ENCODE data around the gene PEX11A. TPM values are rescaled to one million over a fixed set of nuclear protein-coding genes. Genes with fewer than 3 reads are reported as not detected.
A peak's percentile ranks its signal among the peaks of the same experiment; 100 is the strongest.
"Not testable (repeated sequence)": the region's sequence is repeated elsewhere in the genome, so short reads cannot be mapped to it uniquely, and the experiment has no call there.

Gene PEX11A
- 1 to 10 TPM; 3.0 to 7.0 (median 4.9) TPM for polyA plus RNA-seq (ENCODE audit: insufficient read length in 10 of 10)
- long read RNA-seq, donor 1 = 0 reads
- long read RNA-seq, donor 2, partial matches to known transcripts = 0 of 1 reads
- long read RNA-seq, donor 2, other reads (novel, unspliced or antisense) = 0 of 1 reads
- long read RNA-seq, donor 3 = 0 reads
- long read RNA-seq, donor 4, partial matches to known transcripts = 0 of 2 reads
- long read RNA-seq, donor 4, other reads (novel, unspliced or antisense) = 0 of 2 reads
- long read RNA-seq, donor 5, partial matches to known transcripts = 0 of 2 reads
- long read RNA-seq, donor 5, other reads (novel, unspliced or antisense) = 0 of 2 reads
- long read RNA-seq, donor 6, partial matches to known transcripts = 0 of 1 reads
- long read RNA-seq, donor 6, other reads (novel, unspliced or antisense) = 0 of 1 reads
- long read RNA-seq, donor 7 = 0 reads
- long read RNA-seq, donor 8, partial matches to known transcripts = 0 of 2 reads
- long read RNA-seq, donor 8, other reads (novel, unspliced or antisense) = 0 of 2 reads
- long read RNA-seq, donor 9, partial matches to known transcripts = 0 of 1 reads
- long read RNA-seq, donor 9, other reads (novel, unspliced or antisense) = 0 of 1 reads

GRCh38 chr15:89690276-89691218 lies at the start of gene PEX11A, which contains the start of gene WDR93:
TSS of gene PEX11A (minus strand) at chr15:89690754. CDS start at chr15:89690632, 122 bp downstream.
TSS of gene WDR93 (plus strand) at chr15:89690811. CDS start at chr15:89701747, 10,936 bp downstream.
- peak; percentile 59 to 83 (median 73) for DNase-seq

GRCh38 chr15:89740137-89740536 lies 49.6 kb upstream of the PEX11A start:
- peak; percentile 62 to 82 (median 72) for DNase-seq

GRCh38 chr15:89735773-89736172 lies 45.2 kb upstream of the PEX11A start:
- DNase-seq = no peak

GRCh38 chr15:89732451-89733172 lies 42.1 kb upstream of the PEX11A start:
- peak in 1 of 3 donors; percentile 37 for DNase-seq

- DNase-seq = no peak
Measured at GRCh38 chr15:89731275-89731674, 40.7 kb upstream of the PEX11A start.

GRCh38 chr15:89728254-89728653 lies 37.7 kb upstream of the PEX11A start:
- no peak for DNase-seq

GRCh38 chr15:89725064-89725463 lies 34.5 kb upstream of the PEX11A start:
- no peak for DNase-seq

GRCh38 chr15:89724621-89725020 lies 34.1 kb upstream of the PEX11A start:
- no peak for DNase-seq

- DNase-seq = no peak
Measured at GRCh38 chr15:89723031-89723430, 32.5 kb upstream of the PEX11A start.

GRCh38 chr15:89714775-89715174 lies 24.2 kb upstream of the PEX11A start:
- no peak for DNase-seq

GRCh38 chr15:89707577-89707976 lies 17.0 kb upstream of the PEX11A start:
- DNase-seq = no peak

- DNase-seq = peak in 1 of 3 donors; percentile 16
Measured at GRCh38 chr15:89704411-89704810, 13.9 kb upstream of the PEX11A start.

GRCh38 chr15:89695198-89695597 lies 4.6 kb upstream of the PEX11A start:
- DNase-seq = no peak

GRCh38 chr15:89693696-89694095 lies 3.1 kb upstream of the PEX11A start:
- DNase-seq = no peak

GRCh38 chr15:89693091-89693490 lies 2.5 kb upstream of the PEX11A start:
- DNase-seq = no peak

GRCh38 chr15:89689930-89690275 lies 651 bp downstream of the PEX11A start:
- not testable (repeated sequence) for DNase-seq

- no peak for DNase-seq
Measured at GRCh38 chr15:89686522-89686921, 4.0 kb downstream of the PEX11A start.

GRCh38 chr15:89685995-89686394 lies 4.6 kb downstream of the PEX11A start:
- DNase-seq = no peak

- DNase-seq = no peak
Measured at GRCh38 chr15:89681146-89681545, 9.4 kb downstream of the PEX11A start.

GRCh38 chr15:89680282-89680873 lies 10.2 kb downstream of the PEX11A start:
- peak in 2 of 3 donors; percentile 17 to 36 for DNase-seq

GRCh38 chr15:89679212-89679611 lies 11.3 kb downstream of the PEX11A start, which contains the start of gene PLIN1:
TSS of gene PLIN1 (minus strand) at chr15:89679367. CDS start at chr15:89677489, 1,878 bp downstream.
- DNase-seq = no peak
